HG03139 (cell line): ENCODE data around the gene CALM3.

ENCODE experiments used
- ATAC-seq: cut with Tn5 transposase; IDR thresholded peaks from one replicate; pipeline ENCODE4 v1.9.1; 2021; ENCODE audit not compliant: unreplicated experiment

The CALM3 gene

GRCh38 chr19:46634656-46635218 is 33.6 kb downstream of the CALM3 start:
- no peak for ATAC-seq

DNA sequence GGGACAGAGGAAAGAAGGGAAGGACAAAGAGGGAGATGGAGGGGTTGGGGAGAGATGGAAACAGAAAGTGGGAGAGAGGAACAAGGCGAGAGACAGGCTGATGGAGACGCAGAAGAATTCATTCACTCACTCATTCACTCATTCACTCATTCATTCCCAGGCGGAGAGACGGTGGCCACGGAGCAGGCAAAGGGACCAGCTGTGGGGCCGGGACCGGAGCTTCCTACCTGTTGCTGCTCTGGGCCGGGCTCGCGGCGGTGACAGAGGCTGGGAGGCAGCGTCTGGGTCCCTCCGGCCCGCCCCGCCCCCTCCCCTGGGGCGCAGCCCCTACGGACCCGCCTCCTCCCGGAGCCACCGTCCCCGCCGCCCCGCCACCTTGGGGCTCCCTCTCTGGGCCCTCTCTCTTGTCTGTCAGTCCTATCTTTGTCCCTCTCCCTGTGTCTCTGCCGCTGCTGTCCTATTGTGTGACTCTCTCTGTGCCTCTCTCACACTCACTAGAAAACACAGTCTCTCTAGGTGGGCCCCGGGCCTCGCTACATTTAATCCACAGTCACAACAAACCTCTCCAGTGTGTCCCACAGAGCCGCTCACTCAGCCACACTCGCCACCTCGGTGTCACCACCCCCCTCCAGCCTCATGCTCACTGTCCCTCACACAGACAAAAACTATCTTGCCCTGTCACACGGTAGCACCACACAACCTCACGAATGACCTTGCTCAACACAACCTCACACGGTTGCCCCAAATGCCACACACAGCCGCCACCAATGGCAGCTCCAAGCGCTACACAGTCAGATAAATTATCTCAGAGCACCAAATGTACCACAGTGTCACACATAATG is 35.0 kb downstream of the CALM3 start, which contains the start of gene GNG8:
GNG8 (minus strand) TSS at position 283 of the 842 bp plus-strand sequence. CDS start 1,520 bp downstream, outside the sequence.
- ATAC-seq, result no peak

DNA sequence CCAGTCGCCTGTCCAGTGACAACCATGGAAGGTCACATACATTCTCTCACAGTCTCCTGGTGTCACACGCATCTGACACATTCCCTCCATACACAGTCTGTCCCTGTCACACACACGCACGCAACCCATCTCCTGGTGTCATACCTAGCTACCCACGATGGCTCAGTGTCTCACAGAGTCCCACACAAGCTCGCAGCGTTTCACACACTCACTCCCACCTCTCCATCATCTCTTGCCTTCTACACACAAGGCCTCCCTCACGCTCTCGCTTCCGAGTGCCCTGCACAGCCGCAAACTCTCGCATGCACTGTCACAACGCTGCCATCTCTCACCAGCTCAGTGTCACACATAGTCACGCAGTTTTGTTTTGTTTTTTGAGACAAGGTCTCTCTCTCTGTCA is 36.1 kb downstream of the CALM3 start:
- no peak for ATAC-seq

- no peak for ATAC-seq
Measured at GRCh38 chr19:46639358-46640182, 38.4 kb downstream of the CALM3 start.

DNA sequence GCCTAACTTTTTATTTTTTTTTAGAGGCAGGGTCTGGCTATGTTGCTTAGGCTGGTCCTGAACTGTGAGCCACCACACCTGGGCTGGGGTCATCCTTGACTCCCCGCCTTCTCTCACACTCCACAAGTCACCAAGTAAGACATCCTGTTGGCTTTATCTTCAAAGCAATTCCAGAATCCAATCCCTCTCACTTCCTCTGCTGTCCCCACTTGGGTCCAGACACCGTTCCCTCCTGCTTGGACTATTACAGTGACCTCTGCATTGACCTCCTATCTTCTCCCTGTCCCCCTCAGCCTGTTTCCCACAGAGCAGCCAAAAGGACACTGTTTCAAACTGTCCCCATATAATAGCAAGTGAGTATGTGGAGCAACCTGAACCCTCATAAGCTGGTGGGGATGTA is 39.5 kb downstream of the CALM3 start:
- ATAC-seq, result no peak

GRCh38 chr19:46644720-46645119 is 43.6 kb downstream of the CALM3 start:
- ATAC-seq, result no peak

GRCh38 chr19:46646402-46646801 is 45.3 kb downstream of the CALM3 start:
- ATAC-seq, result no peak

DNA sequence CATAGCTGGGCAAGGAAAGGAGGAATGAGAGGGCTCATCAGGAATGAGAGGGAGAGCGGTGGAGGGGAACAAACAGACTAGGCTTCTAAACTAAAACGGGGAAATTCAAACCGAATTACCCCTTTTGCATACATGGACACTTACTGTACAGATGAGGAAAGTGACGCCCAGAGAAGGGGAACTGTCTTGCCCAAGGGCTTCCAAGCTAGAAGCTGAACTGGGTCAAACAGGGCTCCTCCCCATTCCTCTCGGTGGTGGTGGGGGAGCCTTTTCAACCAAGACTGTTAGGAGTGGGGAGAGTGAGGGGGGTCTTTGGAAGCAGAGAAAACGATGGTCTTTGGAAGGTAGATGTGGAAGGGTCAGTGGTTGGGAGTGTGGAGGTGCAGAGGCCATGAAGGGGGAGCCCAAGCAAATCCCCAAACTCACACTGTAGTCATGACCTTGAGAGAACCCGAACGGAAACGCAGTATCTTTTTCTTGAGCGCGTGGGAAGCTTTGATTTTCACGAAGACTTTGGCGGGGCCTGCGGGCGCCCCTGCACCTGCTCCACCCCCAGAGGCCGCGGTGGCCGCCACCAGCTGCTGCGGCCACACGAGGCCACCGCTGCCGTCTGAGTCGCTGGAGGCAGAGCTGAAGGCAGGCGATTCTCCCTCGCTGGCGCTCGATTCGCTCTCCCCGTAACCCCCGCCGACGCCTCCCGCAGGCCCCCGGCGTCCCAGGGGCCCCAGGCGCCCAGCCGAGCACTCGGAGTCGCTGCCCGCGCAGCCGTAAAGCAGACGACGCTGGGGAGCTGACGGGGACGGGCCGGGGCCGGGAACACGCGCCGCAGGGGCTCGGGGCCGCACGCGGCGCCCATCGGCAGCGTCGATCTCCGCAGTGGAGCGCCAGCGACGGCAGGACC is 47.2 kb downstream of the CALM3 start:
- no peak for ATAC-seq

GRCh38 chr19:46648961-46649960 is 48.1 kb downstream of the CALM3 start:
- no peak for ATAC-seq

GRCh38 chr19:46650445-46650844 is 49.3 kb downstream of the CALM3 start:
- ATAC-seq, result no peak

DNA sequence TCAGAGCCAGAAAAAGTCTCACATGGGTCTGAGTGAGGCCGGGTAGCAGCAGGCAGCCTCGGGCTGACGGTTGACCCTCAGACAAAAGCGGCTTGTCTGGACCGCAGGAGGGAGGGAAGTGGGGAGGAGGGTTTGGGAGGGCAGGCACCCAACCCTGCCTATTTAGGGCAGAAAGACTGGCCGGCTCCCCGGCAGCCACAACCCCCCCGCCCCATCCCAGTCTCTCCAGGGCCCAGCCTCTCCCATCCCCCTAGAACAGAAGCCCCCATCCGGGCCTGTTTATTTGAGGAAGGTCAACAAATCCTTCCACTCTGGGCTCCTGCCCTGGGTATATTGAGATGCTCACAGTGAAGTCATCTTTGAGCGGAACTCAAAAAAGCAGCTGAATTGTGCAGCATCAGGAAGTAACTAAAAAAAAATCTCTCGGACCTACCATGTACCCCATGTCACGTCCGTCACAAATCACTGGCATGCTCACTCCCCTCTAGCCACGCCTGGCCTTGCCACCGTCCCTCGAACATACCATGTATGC is 53.6 kb downstream of the CALM3 start:
- no peak for ATAC-seq

GRCh38 chr19:46656541-46656940 is 55.4 kb downstream of the CALM3 start:
- no peak for ATAC-seq

DNA sequence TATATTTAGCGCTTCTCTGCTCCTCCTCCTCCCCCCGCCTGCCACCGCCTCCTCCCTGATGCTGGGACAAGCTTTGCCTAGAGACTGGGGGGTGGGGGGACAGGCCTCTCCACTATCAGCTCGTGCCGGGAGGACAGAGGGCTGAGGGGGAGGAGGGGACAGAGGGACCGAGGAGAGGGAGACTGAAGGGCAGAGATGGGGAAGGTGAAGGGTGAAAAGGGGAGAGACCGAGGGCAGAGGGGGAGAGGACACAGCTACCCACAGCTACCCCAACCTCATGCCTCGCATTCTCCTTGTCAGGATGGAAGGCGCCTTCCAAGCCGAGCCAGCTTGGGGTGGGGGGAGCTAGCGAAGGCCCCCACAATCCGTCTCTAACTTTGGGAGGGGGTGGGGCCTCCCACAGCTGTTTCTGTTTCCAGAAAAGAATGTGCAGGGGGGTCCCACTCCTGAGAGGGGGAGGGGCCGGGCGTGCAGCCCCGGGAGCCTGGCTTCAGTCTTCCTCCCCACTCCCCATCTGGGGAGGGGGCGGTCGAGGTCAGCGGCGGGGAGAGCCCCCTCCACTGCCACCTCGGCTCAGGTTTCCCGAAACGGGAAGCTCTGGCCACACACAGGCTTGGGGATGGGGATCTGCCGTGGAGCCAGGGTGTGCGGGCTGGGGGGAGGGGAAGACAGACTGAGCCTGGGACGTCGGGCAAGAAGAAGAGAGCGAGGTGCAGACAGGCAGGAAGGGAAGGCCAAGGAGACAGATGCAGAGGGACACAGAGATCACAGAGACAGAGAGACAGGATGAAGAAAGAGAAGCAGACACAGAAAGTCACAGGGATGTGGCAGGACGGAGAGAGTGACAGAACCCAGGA is 58.2 kb downstream of the CALM3 start:
- no peak for ATAC-seq

GRCh38 chr19:46660008-46660517 is 58.9 kb downstream of the CALM3 start:
- no peak for ATAC-seq
